Measurements from ENCODE around the gene KRTAP2-1. TPM values are rescaled to one million over a fixed set of nuclear protein-coding genes. Genes with fewer than 3 reads are reported as not detected.

KRTAP2-1 gene
- total RNA-seq, 4 donors from 2014 or later = not detected

DNA sequence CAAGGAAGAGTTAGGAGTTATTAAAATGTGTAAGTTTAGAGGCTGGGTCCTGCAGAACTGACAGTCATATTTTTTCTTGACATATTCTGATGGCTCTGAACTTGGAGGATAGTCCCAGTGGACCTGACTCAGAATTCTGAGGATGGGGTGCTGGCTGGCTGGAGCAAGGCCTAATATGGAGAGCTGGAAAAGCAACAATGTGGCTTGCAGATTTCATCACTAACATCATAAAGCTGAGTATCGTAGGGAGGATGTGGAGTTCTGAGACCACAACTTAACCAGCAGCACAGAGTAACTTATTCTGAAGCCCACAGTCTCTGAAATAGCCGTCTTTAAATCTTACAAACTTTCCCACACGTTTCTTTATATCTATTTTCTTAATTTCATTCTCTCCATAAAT, 22.4 kb downstream of the KRTAP2-1 start:
- DNase-seq (no peak), ATAC-seq (no peak)
- Histone ChIP-seq H3K27ac (no peak overlapping the region), H3K27me3 (peaks cover 10 to 16% (median 13%) of the 10 kb centered on the region in 3 donors), H3K9me3 (no peaks in the 10 kb centered on the region), H3K4me3 (no peak overlapping the region), H3K4me1 (no peaks in the 10 kb centered on the region), H3K36me3 (no peaks in the 10 kb centered on the region)
- intact Hi-C loops (cut with DNase I; ENCODE audit: low total_unique reads) (no loop called here), in situ Hi-C loops (cut with MboI; ENCODE audit: low sequenced_read_pairs in 4 of 4) (no loop called here)
- no peak for TF ChIP-seq POLR2A (IDR thresholded peaks at IDR 0.05)
- TF ChIP-seq, protein P1, sequence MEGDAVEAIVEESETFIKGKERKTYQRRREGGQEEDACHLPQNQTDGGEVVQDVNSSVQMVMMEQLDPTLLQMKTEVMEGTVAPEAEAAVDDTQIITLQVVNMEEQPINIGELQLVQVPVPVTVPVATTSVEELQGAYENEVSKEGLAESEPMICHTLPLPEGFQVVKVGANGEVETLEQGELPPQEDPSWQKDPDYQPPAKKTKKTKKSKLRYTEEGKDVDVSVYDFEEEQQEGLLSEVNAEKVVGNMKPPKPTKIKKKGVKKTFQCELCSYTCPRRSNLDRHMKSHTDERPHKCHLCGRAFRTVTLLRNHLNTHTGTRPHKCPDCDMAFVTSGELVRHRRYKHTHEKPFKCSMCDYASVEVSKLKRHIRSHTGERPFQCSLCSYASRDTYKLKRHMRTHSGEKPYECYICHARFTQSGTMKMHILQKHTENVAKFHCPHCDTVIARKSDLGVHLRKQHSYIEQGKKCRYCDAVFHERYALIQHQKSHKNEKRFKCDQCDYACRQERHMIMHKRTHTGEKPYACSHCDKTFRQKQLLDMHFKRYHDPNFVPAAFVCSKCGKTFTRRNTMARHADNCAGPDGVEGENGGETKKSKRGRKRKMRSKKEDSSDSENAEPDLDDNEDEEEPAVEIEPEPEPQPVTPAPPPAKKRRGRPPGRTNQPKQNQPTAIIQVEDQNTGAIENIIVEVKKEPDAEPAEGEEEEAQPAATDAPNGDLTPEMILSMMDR (IDR thresholded peaks at IDR 0.05 in 4 of 5, conservative IDR thresholded peaks at IDR 0.05 in 1 of 5) = no peak

DNA sequence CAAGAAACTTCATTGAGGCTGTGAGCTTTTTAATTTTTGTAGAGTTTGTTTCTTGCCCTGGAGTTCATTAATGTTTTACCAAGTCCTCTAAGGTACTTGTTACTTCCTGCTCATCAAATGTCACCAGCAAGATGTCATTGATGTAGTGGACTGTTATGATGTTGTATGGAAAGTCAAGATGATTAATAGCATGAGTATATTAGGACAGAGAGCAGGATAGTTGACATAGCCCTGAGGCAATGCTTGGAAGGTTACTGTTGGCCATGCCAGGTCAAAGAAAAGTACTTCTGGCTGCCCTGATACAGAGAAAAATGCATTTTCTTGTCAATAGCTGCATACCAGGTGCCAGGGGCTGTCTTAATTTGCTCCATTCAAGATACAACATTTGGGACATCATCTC, 26.8 kb downstream of the KRTAP2-1 start:
- Histone ChIP-seq H3K4me3 (no peak overlapping the region), H3K4me1 (no peaks in the 10 kb centered on the region), H3K36me3 (no peaks in the 10 kb centered on the region), H3K27ac (no peak overlapping the region), H3K27me3 (peaks cover 0 to 1% (median 0%) of the 10 kb centered on the region in 3 donors), H3K9me3 (no peaks in the 10 kb centered on the region)
- in situ Hi-C loops (cut with MboI; ENCODE audit: low sequenced_read_pairs in 4 of 4) (no loop called here), intact Hi-C loops (cut with DNase I; ENCODE audit: low total_unique reads) (no loop called here)
- no peak for TF ChIP-seq POLR2A (IDR thresholded peaks at IDR 0.05)
- TF ChIP-seq, protein P1 (IDR thresholded peaks at IDR 0.05 in 4 of 5, conservative IDR thresholded peaks at IDR 0.05 in 1 of 5) = no peak
- DNase-seq (no peak), ATAC-seq (no peak)

DNA sequence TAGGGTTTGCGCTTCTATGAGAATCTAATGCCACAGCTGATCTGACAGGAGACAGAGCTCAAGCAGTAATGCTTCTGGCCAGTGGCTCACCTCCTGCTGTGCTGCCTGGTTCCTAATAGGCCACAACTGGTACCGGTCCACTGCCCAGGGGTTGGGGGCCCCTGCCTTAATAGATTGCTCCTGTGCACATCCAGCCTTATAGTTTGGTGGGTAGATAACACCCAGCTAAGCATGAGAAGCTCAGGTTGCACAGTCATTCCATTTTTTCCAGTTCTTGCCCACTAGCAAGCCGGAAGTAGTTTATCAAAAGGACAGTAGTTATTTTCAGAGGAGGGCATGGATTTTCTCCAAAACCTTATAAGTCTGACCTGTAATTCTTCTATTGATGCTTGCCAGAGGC, 27.7 kb downstream of the KRTAP2-1 start:
- no peak overlapping the region for H3K4me3 ChIP-seq
- TF ChIP-seq, protein P1 (IDR thresholded peaks at IDR 0.05 in 4 of 5, conservative IDR thresholded peaks at IDR 0.05 in 1 of 5) = no peak
- TF ChIP-seq POLR2A (IDR thresholded peaks at IDR 0.05) = no peak
- H3K9me3 ChIP-seq = no peaks in the 10 kb centered on the region
- H3K27me3 ChIP-seq = no peaks in the 10 kb centered on the region
- no peaks in the 10 kb centered on the region for H3K4me1 ChIP-seq
- DNase-seq = no peak
- H3K27ac ChIP-seq = no peak overlapping the region
- in situ Hi-C loops (cut with MboI; ENCODE audit: low sequenced_read_pairs in 4 of 4) = no loop called here
- intact Hi-C loops (cut with DNase I; ENCODE audit: low total_unique reads) = no loop called here
- H3K36me3 ChIP-seq = no peaks in the 10 kb centered on the region
- ATAC-seq = no peak

DNA sequence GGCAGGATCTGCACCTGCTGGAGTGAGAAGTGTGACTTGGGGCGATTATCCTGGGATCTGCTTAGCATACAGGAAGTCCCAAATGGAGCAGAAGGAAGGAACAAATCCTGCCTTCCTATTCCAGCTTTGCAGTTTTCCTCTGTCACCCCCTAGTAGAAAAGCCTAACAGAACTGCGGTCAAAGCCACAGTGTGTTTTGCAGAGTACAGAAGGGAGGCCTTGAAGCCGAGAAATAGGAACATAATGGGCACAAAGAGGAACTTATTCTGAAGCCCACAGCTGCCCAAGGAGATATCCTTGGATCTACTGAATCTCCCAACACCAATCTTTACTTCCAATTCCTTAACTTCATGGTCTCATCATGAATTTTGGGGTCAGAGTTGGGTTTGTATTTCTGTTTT, 28.6 kb downstream of the KRTAP2-1 start:
- ATAC-seq (no peak), DNase-seq (no peak)
- in situ Hi-C loops (cut with MboI; ENCODE audit: low sequenced_read_pairs in 4 of 4) (no loop called here), intact Hi-C loops (cut with DNase I; ENCODE audit: low total_unique reads) (no loop called here)
- Histone ChIP-seq H3K27ac (no peak overlapping the region), H3K27me3 (no peaks in the 10 kb centered on the region), H3K4me3 (no peak overlapping the region), H3K36me3 (no peaks in the 10 kb centered on the region), H3K9me3 (no peaks in the 10 kb centered on the region), H3K4me1 (peaks cover 2 to 3% of the 10 kb centered on the region in 2 donors)
- no peak for TF ChIP-seq POLR2A (IDR thresholded peaks at IDR 0.05)

DNA sequence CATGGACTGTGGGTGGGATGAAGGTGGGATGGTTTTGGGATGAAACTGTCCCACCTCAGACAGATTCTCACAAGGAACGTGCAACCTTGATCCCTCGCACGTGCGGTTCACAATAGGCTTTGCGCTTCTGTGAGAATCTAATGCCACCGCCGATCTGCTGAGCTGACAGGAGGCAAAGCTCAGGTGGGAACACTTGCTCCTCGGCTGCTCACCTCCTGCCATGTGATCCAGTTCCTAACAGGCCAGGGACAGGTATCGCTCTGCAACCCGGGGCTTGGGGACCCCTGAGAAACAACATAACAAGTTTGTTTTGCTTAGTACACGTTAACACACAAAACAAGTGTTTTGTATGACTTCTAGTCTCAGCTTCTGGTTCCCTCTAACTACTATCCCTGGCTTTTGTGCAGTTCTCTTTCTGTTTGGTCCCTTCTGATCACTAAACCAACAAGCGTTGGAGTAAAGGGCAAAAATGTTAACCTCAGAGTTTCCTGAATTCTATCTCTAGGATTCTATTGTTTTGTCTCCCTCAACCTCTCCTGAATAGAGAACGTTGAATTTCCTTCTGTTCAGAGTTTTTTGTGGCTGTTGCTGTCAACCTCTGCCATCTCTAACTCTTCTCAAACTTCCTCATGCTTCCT, 30.4 kb downstream of the KRTAP2-1 start:
- no peak for DNase-seq
- no peaks in the 10 kb centered on the region for H3K9me3 ChIP-seq
- H3K4me1 ChIP-seq = peaks cover 7 to 8% of the 10 kb centered on the region in 2 donors
- H3K4me3 ChIP-seq = no peak overlapping the region
- intact Hi-C loops (cut with DNase I; ENCODE audit: low total_unique reads) (no loop called here), in situ Hi-C loops (cut with MboI; ENCODE audit: low sequenced_read_pairs in 4 of 4) (no loop called here)
- ATAC-seq = no peak
- TF ChIP-seq, protein P1 (IDR thresholded peaks at IDR 0.05 in 4 of 5, conservative IDR thresholded peaks at IDR 0.05 in 1 of 5) = no peak
- TF ChIP-seq POLR2A (IDR thresholded peaks at IDR 0.05) = no peak
- H3K36me3 ChIP-seq = no peaks in the 10 kb centered on the region
- H3K27ac ChIP-seq = no peak overlapping the region
- H3K27me3 ChIP-seq = no peaks in the 10 kb centered on the region

Data from gastrocnemius medialis (tissue), 4 donors.